Measurements from ENCODE around the gene PIEZO1. TPM values are rescaled to one million over a fixed set of nuclear protein-coding genes. Genes with fewer than 3 reads are reported as not detected.

The PIEZO1 gene
- total and polyA plus RNA-seq, 9 of the 15 experiments (the other 6 are each of a cell fraction or from before 2014, with no cell fraction given): 3.6 to 432 (median 131) TPM

DNA sequence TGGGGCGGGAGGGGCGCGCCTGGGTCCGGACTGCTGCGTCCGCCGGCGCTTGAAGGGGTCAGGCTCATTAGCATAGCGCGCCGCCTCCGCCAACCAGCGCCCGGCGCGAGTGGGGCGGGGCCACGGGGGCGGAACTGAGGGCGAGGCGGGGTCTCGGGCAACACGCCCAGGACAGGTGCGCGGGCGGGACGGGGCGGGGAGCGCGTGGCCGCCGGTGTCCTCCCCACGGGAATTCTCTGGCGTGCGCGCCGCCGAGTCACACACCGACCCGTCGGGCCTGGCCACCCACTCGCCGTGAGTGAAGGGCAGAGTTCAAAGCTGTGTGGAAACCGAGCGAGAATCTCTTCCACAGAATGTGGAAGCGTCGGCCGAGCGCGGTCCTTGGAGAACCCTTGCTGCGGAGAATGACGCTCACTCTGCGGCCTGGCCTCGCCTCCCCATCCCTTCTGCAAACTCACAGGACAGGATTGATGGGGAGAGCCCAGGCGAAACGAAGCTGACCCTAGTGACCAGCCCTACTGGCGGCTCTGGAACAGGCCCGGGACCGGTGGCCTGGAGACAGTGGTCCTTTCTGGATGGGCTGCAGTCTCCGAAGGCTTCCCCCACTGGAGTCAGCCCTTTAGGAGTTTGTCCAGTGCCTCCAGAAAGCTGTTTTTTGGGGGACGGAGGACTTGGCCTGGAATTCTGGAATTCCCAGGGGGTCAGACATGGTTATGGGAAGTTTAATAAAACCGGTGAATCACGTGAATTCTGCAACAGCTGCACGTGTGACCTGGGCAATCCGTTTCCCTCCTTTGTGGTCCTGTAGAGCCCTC, 98.4 kb downstream of the PIEZO1 start, which contains the start of gene SNAI3 (continued):
- TF ChIP-seq BCLAF1 (IDR thresholded peaks at IDR 0.05; ENCODE audit: borderline replicate concordance in 1 of 2, control insufficient read depth in 1 of 2, low read depth in 2 of 2, low read length in 1 of 2) (peak in 1 of 2 experiments; percentile 76; a peak in 1 of 4 replicates), CHD1 (IDR thresholded peaks at IDR 0.05; ENCODE audit: low read length) (peak; percentile 57), SMAD4 (CRISPR knock-in tag; conservative IDR thresholded peaks at IDR 0.05) (0 out of 2 replicates have a peak, but pooled peaks have one; percentile 26), RFX7 (CRISPR knock-in tag; IDR thresholded peaks at IDR 0.05) (no peak), MEF2D (tag; conservative IDR thresholded peaks at IDR 0.05; ENCODE audit: low read depth) (no peak), GTF2A2 (tag; IDR thresholded peaks at IDR 0.05) (no peak), ZFX (CRISPR knock-in tag; IDR thresholded peaks at IDR 0.05) (peak; percentile 53), ZNF57 (CRISPR knock-in tag; IDR thresholded peaks at IDR 0.05) (no peak), NELFE (IDR thresholded peaks at IDR 0.05; ENCODE audit: insufficient read depth, insufficient read length) (no peak), NFIC (IDR thresholded peaks at IDR 0.05) (peak; percentile 64), ZNF778 (CRISPR knock-in tag; IDR thresholded peaks at IDR 0.05) (no peak), ZNF445 (CRISPR knock-in tag; IDR thresholded peaks at IDR 0.05; ENCODE audit: low read depth) (no peak), L3MBTL2 (IDR thresholded peaks at IDR 0.05) (peak; percentile 96)
- TF ChIP-seq, protein P1, sequence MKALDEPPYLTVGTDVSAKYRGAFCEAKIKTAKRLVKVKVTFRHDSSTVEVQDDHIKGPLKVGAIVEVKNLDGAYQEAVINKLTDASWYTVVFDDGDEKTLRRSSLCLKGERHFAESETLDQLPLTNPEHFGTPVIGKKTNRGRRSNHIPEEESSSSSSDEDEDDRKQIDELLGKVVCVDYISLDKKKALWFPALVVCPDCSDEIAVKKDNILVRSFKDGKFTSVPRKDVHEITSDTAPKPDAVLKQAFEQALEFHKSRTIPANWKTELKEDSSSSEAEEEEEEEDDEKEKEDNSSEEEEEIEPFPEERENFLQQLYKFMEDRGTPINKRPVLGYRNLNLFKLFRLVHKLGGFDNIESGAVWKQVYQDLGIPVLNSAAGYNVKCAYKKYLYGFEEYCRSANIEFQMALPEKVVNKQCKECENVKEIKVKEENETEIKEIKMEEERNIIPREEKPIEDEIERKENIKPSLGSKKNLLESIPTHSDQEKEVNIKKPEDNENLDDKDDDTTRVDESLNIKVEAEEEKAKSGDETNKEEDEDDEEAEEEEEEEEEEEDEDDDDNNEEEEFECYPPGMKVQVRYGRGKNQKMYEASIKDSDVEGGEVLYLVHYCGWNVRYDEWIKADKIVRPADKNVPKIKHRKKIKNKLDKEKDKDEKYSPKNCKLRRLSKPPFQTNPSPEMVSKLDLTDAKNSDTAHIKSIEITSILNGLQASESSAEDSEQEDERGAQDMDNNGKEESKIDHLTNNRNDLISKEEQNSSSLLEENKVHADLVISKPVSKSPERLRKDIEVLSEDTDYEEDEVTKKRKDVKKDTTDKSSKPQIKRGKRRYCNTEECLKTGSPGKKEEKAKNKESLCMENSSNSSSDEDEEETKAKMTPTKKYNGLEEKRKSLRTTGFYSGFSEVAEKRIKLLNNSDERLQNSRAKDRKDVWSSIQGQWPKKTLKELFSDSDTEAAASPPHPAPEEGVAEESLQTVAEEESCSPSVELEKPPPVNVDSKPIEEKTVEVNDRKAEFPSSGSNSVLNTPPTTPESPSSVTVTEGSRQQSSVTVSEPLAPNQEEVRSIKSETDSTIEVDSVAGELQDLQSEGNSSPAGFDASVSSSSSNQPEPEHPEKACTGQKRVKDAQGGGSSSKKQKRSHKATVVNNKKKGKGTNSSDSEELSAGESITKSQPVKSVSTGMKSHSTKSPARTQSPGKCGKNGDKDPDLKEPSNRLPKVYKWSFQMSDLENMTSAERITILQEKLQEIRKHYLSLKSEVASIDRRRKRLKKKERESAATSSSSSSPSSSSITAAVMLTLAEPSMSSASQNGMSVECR (CRISPR knock-in tag; IDR thresholded peaks at IDR 0.05): 0 out of 2 replicates have a peak, but pooled peaks have one; percentile 46
